T-helper 1 cell treated with Interleukin-12 subunit alpha and Interleukin-12 subunit beta and Interleukin-4 antibody, amounts not matched to agents 30 ng/mL and 1 ng/mL, for 36 hours (primary cell): ENCODE data around the gene LEKR1. TPM values are rescaled to one million over a fixed set of nuclear protein-coding genes. Genes with fewer than 3 reads are reported as not detected.
"Not testable (repeated sequence)": the region's sequence is repeated elsewhere in the genome, so short reads cannot be mapped to it uniquely, and the experiment has no call there.

Source experiments
- intact Hi-C: fragments of 100-400 bp; cut with micrococcal nuclease; formaldehyde crosslinking; loops from one replicate; pipeline ENCODE4 v1.15.1; 2024
- total RNA-seq: library from RNA; stranded (reverse); gene quantifications from 2 replicates; pipeline ENCODE4 v1.2.3, GENCODE V29; 2022

The LEKR1 gene
- total RNA-seq, 1 donor from 2014 or later, result 0.59 TPM

- intact Hi-C loops, result no loop called here
These were observed 22.0 kb upstream of the LEKR1 start for GRCh38 chr3:156803952-156804741.

GRCh38 chr3:156806698-156807097 lies 19.5 kb upstream of the LEKR1 start:
- intact Hi-C loops, result no loop called here

GRCh38 chr3:156808025-156808424 lies 18.1 kb upstream of the LEKR1 start:
- intact Hi-C loops, result no loop called here

- intact Hi-C loops, result loop anchor here (1.0 to 10.0 kb wide), 6 partner anchors 18 to 1834 kb away; partner anchors contain the start of genes GFM1 and RSRC1
These were observed 14.9 kb upstream of the LEKR1 start for GRCh38 chr3:156811089-156811862.

- intact Hi-C loops, result loop anchor here (1.0 to 10.0 kb wide), 5 partner anchors 90 to 1832 kb away; partner anchors contain the start of genes GFM1, RSRC1 and SSR3
These were observed 13.4 kb upstream of the LEKR1 start for GRCh38 chr3:156812521-156813335.

GRCh38 chr3:156814295-156814694 lies 11.9 kb upstream of the LEKR1 start:
- intact Hi-C loops, result loop anchor here (5.0 to 10.0 kb wide), 4 partner anchors 92 to 1831 kb away; partner anchors contain the start of genes GFM1 and RSRC1

GRCh38 chr3:156816091-156816793 lies 9.9 kb upstream of the LEKR1 start:
- intact Hi-C loops, result loop anchor here (1.0 to 10.0 kb wide), 8 partner anchors 129 to 1829 kb away; partner anchors contain the start of genes GFM1, GMPS and RSRC1

- intact Hi-C loops, result loop anchor here (1.0 to 10.0 kb wide), 18 partner anchors 9 to 1828 kb away; partner anchors contain the start of genes CCNL1, GFM1, GMPS and LEKR1
These were observed 9.1 kb upstream of the LEKR1 start for GRCh38 chr3:156816794-156817645.

GRCh38 chr3:156817646-156818272 lies 8.4 kb upstream of the LEKR1 start:
- intact Hi-C loops, result loop anchor here (1.0 to 10.0 kb wide), 17 partner anchors 9 to 1827 kb away; partner anchors contain the start of genes CCNL1, GFM1, GMPS and LEKR1

GRCh38 chr3:156818273-156818651 lies 7.9 kb upstream of the LEKR1 start:
- intact Hi-C loops, result loop anchor here (5.0 to 10.0 kb wide), 4 partner anchors 663 to 1827 kb away; partner anchors contain the start of genes GFM1, GMPS and RSRC1

- intact Hi-C loops, result loop anchor here (5.0 to 10.0 kb wide), 4 partner anchors 664 to 1826 kb away; partner anchors contain the start of genes GFM1, GMPS and RSRC1
These were observed 7.3 kb upstream of the LEKR1 start for GRCh38 chr3:156818890-156819289.

GRCh38 chr3:156819842-156820691 lies 6.1 kb upstream of the LEKR1 start:
- intact Hi-C loops, result loop anchor here (5.0 to 10.0 kb wide), 4 partner anchors 665 to 1825 kb away; partner anchors contain the start of genes GFM1, GMPS and RSRC1

- intact Hi-C loops, result no loop called here
These were observed 5.5 kb upstream of the LEKR1 start for GRCh38 chr3:156820692-156821080.

GRCh38 chr3:156822626-156823260 lies 3.4 kb upstream of the LEKR1 start:
- intact Hi-C loops, result not testable (repeated sequence)

- intact Hi-C loops, result loop anchor here (1.0 to 5.0 kb wide), 3 partner anchors 8 to 973 kb away; partner anchors contain the start of genes SLC33A1 and SSR3
These were observed 384 bp upstream of the LEKR1 start for GRCh38 chr3:156825795-156826143.

GRCh38 chr3:156826896-156827882 lies 1.0 kb downstream of the LEKR1 start:
- intact Hi-C loops, result loop anchor here (1.0 to 5.0 kb wide), 3 partner anchors 10 to 975 kb away; partner anchors contain the start of genes SLC33A1 and SSR3
